Thyroid gland (tissue), 4 donors: Measurements from ENCODE around the gene ZNF469. TPM values are rescaled to one million over a fixed set of nuclear protein-coding genes. Genes with fewer than 3 reads are reported as not detected.

ENCODE experiments used
- DNase-seq, 2 donors: peaks; one replicate each; pipeline ENCODE4 v3.0.0-alpha.2; 2019
- H3K27ac ChIP-seq, 3 donors: fragments of 200-600 bp; sonication (generic); 1 replicate in 2 of 3; 2 replicates in 1 of 3; pipeline ENCODE4 v1.5.1; 2016 to 2019; ENCODE audit warnings: mild to moderate bottlenecking in 1 of 3, moderate library complexity in 1 of 3
- H3K27me3 ChIP-seq: fragments of 200-600 bp; sonication (generic); one replicate; pipeline ENCODE4 v1.5.1; 2019
- H3K36me3 ChIP-seq, 2 donors: fragments of 200-600 bp; sonication (generic); one replicate each; pipeline ENCODE4 v1.5.1; 2016 to 2019
- H3K4me1 ChIP-seq, 2 donors: fragments of 200-600 bp; sonication (generic); one replicate each; pipeline ENCODE4 v1.5.1; 2017 to 2019
- H3K4me3 ChIP-seq, 3 donors: fragments of 200-600 bp; sonication (generic); replicated peaks in 1 of 3; 1 replicate in 2 of 3; 2 replicates in 1 of 3; pipeline ENCODE4 v1.5.1; 2016; ENCODE audit warnings: mild to moderate bottlenecking in 1 of 3
- H3K9me3 ChIP-seq: fragments of 200-600 bp; sonication (generic); one replicate; pipeline ENCODE4 v1.5.1; 2017
- CTCF ChIP-seq, 6 experiments: fragments of 200-600 bp in 3 of 6; fragments of 450-650 bp in 3 of 6; sonication (generic) in 3 of 6; IDR thresholded peaks; one replicate each; pipeline ENCODE4 v1.5.1; 2016 to 2019; ENCODE audit warnings: antibody characterized with exemption in 6 of 6, mild to moderate bottlenecking in 2 of 6, inconsistent platforms in 1 of 6, moderate library complexity in 1 of 6
- POLR2A ChIP-seq, 2 donors: fragments of 450-650 bp; IDR thresholded peaks; one replicate each; pipeline ENCODE4 v1.6.1; 2017; ENCODE audit warnings: antibody characterized with exemption in 2 of 2, mild to moderate bottlenecking in 2 of 2, moderate library complexity in 1 of 2
- WGBS, 2 donors: methylation state at CpG; one replicate each; pipeline ENCODE4 v1.1.5; 2017; 5-methylcytosine and 5-hydroxymethylcytosine counted together
- intact Hi-C: fragments of 100-400 bp; cut with DNase I; formaldehyde crosslinking; loops from one replicate; pipeline ENCODE4 v1.15.1; 2023
- total RNA-seq, 4 donors: library from RNA; depleted of rRNA; stranded (reverse); fragments of >200 nt; gene quantifications; one replicate each; pipeline ENCODE4 v1.2.3, GENCODE V29; 2016

Gene ZNF469
- total RNA-seq, 4 donors from 2014 or later: 0.22 to 0.96 (median 0.32) TPM

GRCh38 chr16:88395669-88396584, 13.2 kb downstream of the ZNF469 start:
- Histone ChIP-seq H3K27me3 (no peaks in the 10 kb centered on the region), H3K4me3 (no peak overlapping the region), H3K4me1 (no peaks in the 10 kb centered on the region), H3K27ac (no peak overlapping the region), H3K9me3 (no peaks in the 10 kb centered on the region), H3K36me3 (no peaks in the 10 kb centered on the region)
- WGBS, 2 donors: 83 to 87% methylated on average over 17 to 20 of the region's 21 CpGs
- DNase-seq: no peak
- no peak for TF ChIP-seq CTCF (IDR thresholded peaks at IDR 0.05)
- intact Hi-C loops: no loop called here

- 82 to 92% methylated on average over 20 of the region's 20 CpGs for WGBS, 2 donors
- Histone ChIP-seq H3K36me3 (no peaks in the 10 kb centered on the region), H3K27me3 (no peaks in the 10 kb centered on the region), H3K9me3 (no peaks in the 10 kb centered on the region), H3K4me1 (no peaks in the 10 kb centered on the region), H3K4me3 (no peak overlapping the region), H3K27ac (no peak overlapping the region)
- intact Hi-C loops: no loop called here
- TF ChIP-seq POLR2A (IDR thresholded peaks at IDR 0.05) (no peak), CTCF (IDR thresholded peaks at IDR 0.05) (no peak)
- DNase-seq: no peak
These were observed 15.6 kb downstream of the ZNF469 start for GRCh38 chr16:88398170-88398873.

- TF ChIP-seq CTCF (IDR thresholded peaks at IDR 0.05) (no peak), POLR2A (IDR thresholded peaks at IDR 0.05) (no peak)
- Histone ChIP-seq H3K27me3 (no peaks in the 10 kb centered on the region), H3K4me3 (no peak overlapping the region), H3K36me3 (no peaks in the 10 kb centered on the region), H3K9me3 (no peaks in the 10 kb centered on the region), H3K4me1 (no peaks in the 10 kb centered on the region), H3K27ac (no peak overlapping the region)
- intact Hi-C loops: no loop called here
- WGBS, 2 donors: 77% methylated on average over 5 to 8 of the region's 8 CpGs
- DNase-seq: no peak
These were observed 16.1 kb downstream of the ZNF469 start for GRCh38 chr16:88398874-88399178.

GRCh38 chr16:88400186-88400585, 17.4 kb downstream of the ZNF469 start:
- H3K4me1 ChIP-seq: no peaks in the 10 kb centered on the region
- intact Hi-C loops: no loop called here
- no peaks in the 10 kb centered on the region for H3K27me3 ChIP-seq
- DNase-seq: no peak
- no peaks in the 10 kb centered on the region for H3K36me3 ChIP-seq
- TF ChIP-seq POLR2A (IDR thresholded peaks at IDR 0.05) (no peak), CTCF (IDR thresholded peaks at IDR 0.05) (no peak)
- 91 to 97% methylated on average over 4 to 6 of the region's 9 CpGs for WGBS, 2 donors
- H3K4me3 ChIP-seq: no peak overlapping the region
- H3K27ac ChIP-seq: no peak overlapping the region
- H3K9me3 ChIP-seq: no peaks in the 10 kb centered on the region
